Mesodermal cell (in vitro differentiated cells): Measurements from ENCODE around the gene RTKN.
A peak's percentile ranks its signal among the peaks of the same experiment; 100 is the strongest.
"Not testable (repeated sequence)": the region's sequence is repeated elsewhere in the genome, so short reads cannot be mapped to it uniquely, and the experiment has no call there.

Experiments used
- H3K27ac ChIP-seq: 2 replicates; pipeline ENCODE4 v1.7.0; 2013; ENCODE audit warnings: mild to moderate bottlenecking, low read depth, low read length, moderate library complexity; ENCODE audit not compliant: severe bottlenecking
- H3K36me3 ChIP-seq: 2 replicates; pipeline ENCODE4 v1.7.1; 2013; ENCODE audit warnings: mild to moderate bottlenecking, low read length, moderate library complexity; ENCODE audit not compliant: control insufficient read depth, insufficient read depth
- H3K4me1 ChIP-seq: one replicate; pipeline ENCODE4 v1.7.1; 2013; ENCODE audit warnings: mild to moderate bottlenecking, low read length; ENCODE audit not compliant: insufficient read depth, control insufficient read depth, poor library complexity, severe bottlenecking
- H3K4me3 ChIP-seq: 2 replicates; pipeline ENCODE4 v1.7.0; 2013; ENCODE audit warnings: low read length, control low read depth, mild to moderate bottlenecking; ENCODE audit not compliant: insufficient read depth, poor library complexity, severe bottlenecking; ENCODE audit errors: extremely low read depth
- H3K9me3 ChIP-seq: 2 replicates; pipeline ENCODE4 v1.7.1; 2013; ENCODE audit warnings: mild to moderate bottlenecking, low read length, moderate library complexity; ENCODE audit not compliant: control insufficient read depth
- WGBS, 2 experiments: methylation state at CpG; one replicate each; pipeline ENCODE4 v1.1.5; 2013; ENCODE audit warnings: missing lambda C conversion rate in 2 of 2; ENCODE audit not compliant: insufficient coverage in 2 of 2; 5-methylcytosine and 5-hydroxymethylcytosine counted together

RTKN gene

GRCh38 chr2:74421221-74421870 is 20.4 kb downstream of the RTKN start, which contains the start of the genes C2orf81 and WDR54:
C2orf81 (minus strand) TSS chr2:74421619; CDS start chr2:74421560, 59 bp downstream.
WDR54 (plus strand) TSS chr2:74421730; CDS start chr2:74422154, 424 bp downstream.
- H3K27ac ChIP-seq = peak within 1 kb of the TSS; percentile 62
- peak within 1 kb of the TSS; percentile 82 for H3K4me3 ChIP-seq
- no peaks in the 10 kb centered on the region for H3K9me3 ChIP-seq
- H3K36me3 ChIP-seq = peaks cover 14% of the 10 kb centered on the region
- 2% methylated on average over 52 to 57 of the region's 57 CpGs for WGBS, 2 experiments
- H3K4me1 ChIP-seq = peaks cover 13% of the 10 kb centered on the region

GRCh38 chr2:74420443-74421103 is 21.2 kb downstream of the RTKN start:
- H3K4me1 ChIP-seq = peaks cover 10% of the 10 kb centered on the region
- 91 to 94% methylated on average over 12 to 14 of the region's 19 CpGs for WGBS, 2 experiments
- H3K27ac ChIP-seq, H3K9me3 ChIP-seq, H3K36me3 ChIP-seq: not testable (repeated sequence)
- peak overlapping the region; percentile 82 for H3K4me3 ChIP-seq

GRCh38 chr2:74420006-74420405 is 21.7 kb downstream of the RTKN start:
- peaks cover 3% of the 10 kb centered on the region for H3K36me3 ChIP-seq
- H3K4me1 ChIP-seq = peaks cover 8% of the 10 kb centered on the region
- H3K27ac ChIP-seq = no peak overlapping the region
- H3K9me3 ChIP-seq = no peaks in the 10 kb centered on the region
- WGBS, 2 experiments = 100% methylated on average over 1 of the region's 2 CpGs; no CpG with 5 or more reads in 1 of the 2 experiments
- no peak overlapping the region for H3K4me3 ChIP-seq

- Histone ChIP-seq H3K4me1 (peaks cover 2% of the 10 kb centered on the region), H3K36me3 (no peaks in the 10 kb centered on the region), H3K27ac (no peak overlapping the region), H3K9me3 (no peaks in the 10 kb centered on the region), H3K4me3 (no peak overlapping the region)
- WGBS, 2 experiments = no CpG with 5 or more reads among the region's 1 CpG
Observed at GRCh38 chr2:74419345-74419744, 22.4 kb downstream of the RTKN start.

GRCh38 chr2:74418312-74418711 is 23.4 kb downstream of the RTKN start:
- Histone ChIP-seq H3K27ac (no peak overlapping the region), H3K4me3 (no peak overlapping the region), H3K4me1 (peaks cover 2% of the 10 kb centered on the region), H3K9me3 (no peaks in the 10 kb centered on the region), H3K36me3 (no peaks in the 10 kb centered on the region)
- WGBS, 2 experiments = 96 to 98% methylated on average over 23 to 26 of the region's 27 CpGs

GRCh38 chr2:74417763-74418162 is 24.0 kb downstream of the RTKN start:
- 84 to 89% methylated on average over 1 to 4 of the region's 6 CpGs for WGBS, 2 experiments
- Histone ChIP-seq H3K4me1 (peaks cover 2% of the 10 kb centered on the region), H3K27ac (no peak overlapping the region), H3K4me3 (no peak overlapping the region), H3K36me3 (no peaks in the 10 kb centered on the region), H3K9me3 (no peaks in the 10 kb centered on the region)

GRCh38 chr2:74417197-74417596 is 24.5 kb downstream of the RTKN start:
- Histone ChIP-seq H3K4me1 (peaks cover under 1% of the 10 kb centered on the region), H3K36me3 (no peaks in the 10 kb centered on the region), H3K4me3 (no peak overlapping the region), H3K9me3 (no peaks in the 10 kb centered on the region), H3K27ac (no peak overlapping the region)
- WGBS, 2 experiments = 90% methylated on average over 2 of the region's 3 CpGs; no CpG with 5 or more reads in 1 of the 2 experiments

GRCh38 chr2:74416778-74417177 is 25.0 kb downstream of the RTKN start:
- WGBS, 2 experiments = 67 to 73% methylated on average over 1 to 3 of the region's 3 CpGs
- Histone ChIP-seq H3K36me3 (no peaks in the 10 kb centered on the region), H3K27ac (no peak overlapping the region), H3K9me3 (no peaks in the 10 kb centered on the region), H3K4me3 (no peak overlapping the region), H3K4me1 (no peaks in the 10 kb centered on the region)

GRCh38 chr2:74415762-74416395 is 25.9 kb downstream of the RTKN start:
- H3K4me1 ChIP-seq = no peaks in the 10 kb centered on the region
- WGBS, 2 experiments = 89 to 90% methylated on average over 34 of the region's 35 CpGs
- no peaks in the 10 kb centered on the region for H3K9me3 ChIP-seq
- H3K27ac ChIP-seq = no peak overlapping the region
- no peaks in the 10 kb centered on the region for H3K36me3 ChIP-seq
- no peak overlapping the region for H3K4me3 ChIP-seq

GRCh38 chr2:74414881-74415761 is 26.6 kb downstream of the RTKN start:
- Histone ChIP-seq H3K4me1 (no peaks in the 10 kb centered on the region), H3K27ac (no peak overlapping the region), H3K9me3 (no peaks in the 10 kb centered on the region), H3K4me3 (no peak overlapping the region), H3K36me3 (no peaks in the 10 kb centered on the region)
- 86 to 90% methylated on average over 53 to 64 of the region's 66 CpGs for WGBS, 2 experiments
